ENCODE measurements around the gene CBX3. TPM values are rescaled to one million over a fixed set of nuclear protein-coding genes. Genes with fewer than 3 reads are reported as not detected.

The CBX3 gene
- total RNA-seq, 1 donor from 2014 or later, result 148 TPM

- no peaks in the 10 kb centered on the region for H3K27me3 ChIP-seq (ENCODE audit: insufficient read depth, low read length)
- Mint-ChIP-seq H3K4me1 (ENCODE audit: low read depth, unreplicated experiment) (peaks cover 23% of the 10 kb centered on the region), H3K27me3 (ENCODE audit: low read depth, unreplicated experiment) (no peaks in the 10 kb centered on the region), H3K9me3 (ENCODE audit: unreplicated experiment) (peaks cover 2% of the 10 kb centered on the region), H3K36me3 (ENCODE audit: low read depth, unreplicated experiment) (peaks cover 34% of the 10 kb centered on the region), H3K27ac (ENCODE audit: unreplicated experiment) (peak overlapping the region; percentile 100), H3K4me3 (ENCODE audit: unreplicated experiment) (peak overlapping the region; percentile 100)
- H3K4me1 ChIP-seq (ENCODE audit: insufficient read depth, low read length), result peaks cover 18% of the 10 kb centered on the region
- peak overlapping the region; percentile 86 for H3K4me2 ChIP-seq (ENCODE audit: low read length)
- FAIRE-seq (no peak), DNase-seq (ENCODE audit: low read depth) (no peak)
- H3K27ac ChIP-seq (ENCODE audit: low read depth, low read length), result peak overlapping the region; percentile 98
- H3K36me3 ChIP-seq (ENCODE audit: insufficient read depth, low read length), result peaks cover 27% of the 10 kb centered on the region
- peak overlapping the region; percentile 100 for H3K9ac ChIP-seq (ENCODE audit: low read length)
- H3K9me3 ChIP-seq (ENCODE audit: insufficient read depth, low read depth, low read length), result no peaks in the 10 kb centered on the region
- peak overlapping the region; percentile 100 for H3K4me3 ChIP-seq (ENCODE audit: insufficient read depth, low read depth, low read length)
- H2AFZ ChIP-seq (ENCODE audit: low read depth, low read length), result no peak overlapping the region
- TF ChIP-seq CTCF (IDR thresholded peaks at IDR 0.05; ENCODE audit: insufficient read depth, low read depth, low read length) (no peak), EZH2 (IDR thresholded peaks at IDR 0.05; ENCODE audit: insufficient read depth, low read length) (no peak)
- peaks cover 90% of the 10 kb centered on the region for H3K79me2 ChIP-seq (ENCODE audit: insufficient read depth, low read length)
- peaks cover 81% of the 10 kb centered on the region for H4K20me1 ChIP-seq (ENCODE audit: insufficient read depth, low read length)
These were observed 2.8 kb upstream of the CBX3 start for GRCh38 chr7:26198781-26199169.

GRCh38 chr7:26199301-26200037 lies 2.1 kb upstream of the CBX3 start:
- Histone ChIP-seq H3K9ac (ENCODE audit: low read length) (peak overlapping the region; percentile 100), H4K20me1 (ENCODE audit: insufficient read depth, low read length) (peaks cover 81% of the 10 kb centered on the region), H3K27me3 (ENCODE audit: insufficient read depth, low read length) (no peaks in the 10 kb centered on the region), H3K79me2 (ENCODE audit: insufficient read depth, low read length) (peaks cover 90% of the 10 kb centered on the region), H3K9me3 (ENCODE audit: insufficient read depth, low read depth, low read length) (no peaks in the 10 kb centered on the region), H2AFZ (ENCODE audit: low read depth, low read length) (no peak overlapping the region), H3K36me3 (ENCODE audit: insufficient read depth, low read length) (peaks cover 25% of the 10 kb centered on the region), H3K27ac (ENCODE audit: low read depth, low read length) (peak overlapping the region; percentile 98), H3K4me3 (ENCODE audit: insufficient read depth, low read depth, low read length) (peak overlapping the region; percentile 100), H3K4me2 (ENCODE audit: low read length) (peak overlapping the region; percentile 86), H3K4me1 (ENCODE audit: insufficient read depth, low read length) (peaks cover 21% of the 10 kb centered on the region)
- H3K4me3 Mint-ChIP-seq (ENCODE audit: unreplicated experiment), result peak overlapping the region; percentile 100
- peaks cover 34% of the 10 kb centered on the region for H3K36me3 Mint-ChIP-seq (ENCODE audit: low read depth, unreplicated experiment)
- H3K27ac Mint-ChIP-seq (ENCODE audit: unreplicated experiment), result peak overlapping the region; percentile 100
- FAIRE-seq, result no peak
- peak; percentile 30 for DNase-seq (ENCODE audit: low read depth)
- peaks cover 2% of the 10 kb centered on the region for H3K9me3 Mint-ChIP-seq (ENCODE audit: unreplicated experiment)
- no peaks in the 10 kb centered on the region for H3K27me3 Mint-ChIP-seq (ENCODE audit: low read depth, unreplicated experiment)
- H3K4me1 Mint-ChIP-seq (ENCODE audit: low read depth, unreplicated experiment), result peaks cover 19% of the 10 kb centered on the region
- no peak for TF ChIP-seq CTCF (IDR thresholded peaks at IDR 0.05; ENCODE audit: insufficient read depth, low read depth, low read length)

- H3K4me1 ChIP-seq (ENCODE audit: insufficient read depth, low read length), result peaks cover 26% of the 10 kb centered on the region
- H3K27me3 ChIP-seq (ENCODE audit: insufficient read depth, low read length), result no peaks in the 10 kb centered on the region
- FAIRE-seq, result no peak
- peak overlapping the region; percentile 100 for H3K4me3 Mint-ChIP-seq (ENCODE audit: unreplicated experiment)
- H3K27ac Mint-ChIP-seq (ENCODE audit: unreplicated experiment), result peak overlapping the region; percentile 100
- peak overlapping the region; percentile 100 for H3K9ac ChIP-seq (ENCODE audit: low read length)
- peaks cover 81% of the 10 kb centered on the region for H4K20me1 ChIP-seq (ENCODE audit: insufficient read depth, low read length)
- H3K27me3 Mint-ChIP-seq (ENCODE audit: low read depth, unreplicated experiment), result no peaks in the 10 kb centered on the region
- peaks cover 90% of the 10 kb centered on the region for H3K79me2 ChIP-seq (ENCODE audit: insufficient read depth, low read length)
- H3K4me1 Mint-ChIP-seq (ENCODE audit: low read depth, unreplicated experiment), result peaks cover 18% of the 10 kb centered on the region
- TF ChIP-seq EZH2 (IDR thresholded peaks at IDR 0.05; ENCODE audit: insufficient read depth, low read length), result no peak
- TF ChIP-seq CTCF (IDR thresholded peaks at IDR 0.05; ENCODE audit: insufficient read depth, low read depth, low read length), result no peak
- peaks cover 25% of the 10 kb centered on the region for H3K36me3 ChIP-seq (ENCODE audit: insufficient read depth, low read length)
- peak overlapping the region; percentile 98 for H3K27ac ChIP-seq (ENCODE audit: low read depth, low read length)
- DNase-seq (ENCODE audit: low read depth), result no peak
- peaks cover 2% of the 10 kb centered on the region for H3K9me3 Mint-ChIP-seq (ENCODE audit: unreplicated experiment)
- H3K4me3 ChIP-seq (ENCODE audit: insufficient read depth, low read depth, low read length), result peak overlapping the region; percentile 100
- H2AFZ ChIP-seq (ENCODE audit: low read depth, low read length), result no peak overlapping the region
- no peaks in the 10 kb centered on the region for H3K9me3 ChIP-seq (ENCODE audit: insufficient read depth, low read depth, low read length)
- H3K4me2 ChIP-seq (ENCODE audit: low read length), result peak overlapping the region; percentile 86
- peaks cover 34% of the 10 kb centered on the region for H3K36me3 Mint-ChIP-seq (ENCODE audit: low read depth, unreplicated experiment)
These were observed 1.5 kb upstream of the CBX3 start for GRCh38 chr7:26200038-26200443.
